Lower leg skin (tissue), 3 donors: ENCODE data around the gene SMARCA2.

Experiments used
- CTCF ChIP-seq, 3 donors: fragments of 450-650 bp; IDR thresholded peaks; one replicate each; pipeline ENCODE4 v1.5.1; 2016; ENCODE audit warnings: antibody characterized with exemption in 3 of 3, mild to moderate bottlenecking in 3 of 3, moderate library complexity in 2 of 3
- POLR2A ChIP-seq, 2 donors: fragments of 450-650 bp; IDR thresholded peaks; one replicate each; pipeline ENCODE4 v1.6.1; 2016 to 2017; ENCODE audit warnings: antibody characterized with exemption in 2 of 2, mild to moderate bottlenecking in 1 of 2, moderate library complexity in 1 of 2

DNA sequence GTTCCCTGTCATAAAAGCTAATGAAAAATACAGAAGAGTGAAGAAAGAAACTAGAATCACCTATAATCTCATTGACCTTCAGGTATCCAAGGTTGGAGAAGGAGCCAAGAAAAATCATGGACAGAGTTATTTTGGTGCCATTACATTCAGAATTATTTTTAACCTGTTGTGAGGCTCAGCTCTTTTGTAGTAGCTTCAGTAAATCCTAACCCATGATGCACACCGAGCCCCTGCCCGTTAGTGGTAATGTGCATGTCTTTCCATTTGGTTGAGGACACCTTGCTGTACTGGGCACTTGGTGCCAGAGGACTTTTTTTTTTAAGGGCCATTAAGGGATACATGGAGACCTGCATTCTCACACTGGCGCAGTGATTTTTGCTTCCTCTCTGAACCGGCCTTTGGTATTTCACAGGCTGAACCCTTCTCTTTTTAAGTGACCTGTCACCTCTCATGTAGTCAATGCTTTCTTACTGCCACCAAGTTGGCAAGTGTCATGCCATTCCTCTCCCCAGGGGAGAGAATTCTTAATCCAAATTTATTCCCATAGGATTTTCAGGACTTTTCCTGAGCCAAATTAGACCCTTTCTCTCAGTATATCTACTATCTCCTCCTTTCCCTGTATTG lies 125.6 kb downstream of the SMARCA2 start:
- TF ChIP-seq CTCF (IDR thresholded peaks at IDR 0.05): no peak
- no peak for TF ChIP-seq POLR2A (IDR thresholded peaks at IDR 0.05)
